K562 (cell line): ENCODE measurements around the gene PATL2. TPM values are rescaled to one million over a fixed set of nuclear protein-coding genes. Genes with fewer than 3 reads are reported as not detected.
A peak's percentile ranks its signal among the peaks of the same experiment; 100 is the strongest.

Experiments used
- CREBBP ChIP-seq: IDR thresholded peaks from one replicate; pipeline ENCODE4 v1.6.1; 2012; ENCODE audit warnings: low read depth, mild to moderate bottlenecking, control low read depth, inconsistent platforms, low read length
- CTCF ChIP-seq, 3 experiments: IDR thresholded peaks in 2 of 3; conservative IDR thresholded peaks in 1 of 3; 2 replicates each; pipeline ENCODE4 v1.5.1; 2011 to 2012; ENCODE audit warnings: low read length in 3 of 3, mild to moderate bottlenecking in 3 of 3, control low read depth in 2 of 3, improper control_type of control experiment in 1 of 3, inconsistent platforms in 1 of 3, low read depth in 1 of 3, mixed read lengths in 1 of 3, moderate library complexity in 1 of 3; ENCODE audit not compliant: insufficient read depth in 2 of 3
- ELF4 ChIP-seq: fragments of 450-650 bp; formaldehyde crosslinking; IDR thresholded peaks from 2 replicates; pipeline ENCODE4 v1.4.0; 2022; ENCODE audit warnings: missing genetic modification characterization
- FOXK2 ChIP-seq, 2 experiments: fragments of 450-650 bp; IDR thresholded peaks in 1 of 2; conservative IDR thresholded peaks in 1 of 2; 2 replicates each; pipeline ENCODE4 v1.6.1; 2016; ENCODE audit warnings: low read depth in 2 of 2, mild to moderate bottlenecking in 1 of 2
- GATAD2B ChIP-seq: fragments of 450-650 bp; IDR thresholded peaks from 2 replicates; pipeline ENCODE4 v1.6.1; 2017; ENCODE audit warnings: mild to moderate bottlenecking, borderline replicate concordance
- KDM1A ChIP-seq, 2 experiments: fragments of 450-650 bp; IDR thresholded peaks; 2 replicates each; pipeline ENCODE4 v1.6.1; 2016; ENCODE audit warnings: mild to moderate bottlenecking in 2 of 2
- NRF1 ChIP-seq, 2 experiments: fragments of 450-650 bp; IDR thresholded peaks in 1 of 2; conservative IDR thresholded peaks in 1 of 2; 2 replicates each; pipeline ENCODE4 v1.6.1; 2014; ENCODE audit warnings: mild to moderate bottlenecking in 2 of 2
- PATZ1 ChIP-seq: fragments of 250-450 bp; sonication (Bioruptor Pico); IDR thresholded peaks from 2 replicates; pipeline ENCODE4 v1.5.0; 2020; ENCODE audit warnings: mild to moderate bottlenecking, borderline replicate concordance
- PBX2 ChIP-seq, 2 experiments: IDR thresholded peaks in 1 of 2; conservative IDR thresholded peaks in 1 of 2; 2 replicates each; pipeline ENCODE4 v1.6.1; 2016; ENCODE audit warnings: low read depth in 2 of 2, mild to moderate bottlenecking in 1 of 2, missing compliant biosample characterization in 1 of 2, missing genetic modification characterization in 1 of 2, moderate library complexity in 1 of 2
- PKNOX1 ChIP-seq: fragments of 450-650 bp; IDR thresholded peaks from 2 replicates; pipeline ENCODE4 v1.6.1; 2016
- POLR2A ChIP-seq: fragments of 450-650 bp; conservative IDR thresholded peaks from 2 replicates; pipeline ENCODE4 v1.6.1; 2016
- SNRNP70 ChIP-seq: fragments of 200-400 bp; formaldehyde crosslinking; optimal IDR thresholded peaks from 2 replicates; pipeline ENCODE3; 2017; ENCODE audit warnings: low read depth, low read length
- ZBTB7A ChIP-seq: IDR thresholded peaks from 2 replicates; pipeline ENCODE4 v1.6.1; 2011; ENCODE audit warnings: low read depth, mild to moderate bottlenecking, low read length, moderate library complexity, borderline replicate concordance; ENCODE audit not compliant: control insufficient read depth
- ZKSCAN8 ChIP-seq: fragments of 200-800 bp; sonication (Bioruptor generic); IDR thresholded peaks from 2 replicates; pipeline ENCODE4 v1.6.1; 2016; ENCODE audit warnings: missing genetic modification characterization, missing compliant biosample characterization
- ZNF224 ChIP-seq: sonication (generic); formaldehyde crosslinking; IDR thresholded peaks from 2 replicates; pipeline ENCODE4 v1.8.0; 2022; ENCODE audit warnings: mild to moderate bottlenecking, missing genetic modification reagents
- ZNF274 ChIP-seq: IDR thresholded peaks from 2 replicates; pipeline ENCODE4 v1.6.1; 2011; ENCODE audit warnings: low read depth, mild to moderate bottlenecking, low read length, moderate library complexity, borderline replicate concordance
- ZNF644 ChIP-seq: fragments of 200-800 bp; sonication (Bioruptor generic); IDR thresholded peaks from 2 replicates; pipeline ENCODE4 v1.6.1; 2016; ENCODE audit warnings: low read depth, missing genetic modification characterization, missing compliant biosample characterization
- polyA plus RNA-seq, 8 experiments: library from polyadenylated mRNA; depleted of rRNA in 4 of 8; stranded (reverse) in 5 of 8; unstranded in 3 of 8; fragments of >200 nt; fragmentation: Nextera tagmentation in 2 of 8; fragmentation: Illumina TruSeq in 1 of 8; extraction: Ambion mirVana in 2 of 8; extraction: Trizol in 1 of 8; gene quantifications; 2 replicates each; pipeline versions ENCODE4 v1.2.1 to v1.2.3, GENCODE V29; 2011 to 2014; ENCODE audit warnings: inconsistent platforms in 1 of 8, missing spikeins in 1 of 8
- total RNA-seq, 7 experiments: library from RNA; depleted of rRNA in 6 of 7; stranded (reverse); fragments of >200 nt in 6 of 7; fragmentation: Illumina TruSeq in 2 of 7; extraction: Trizol in 2 of 7; gene quantifications; 2 replicates each; pipeline versions ENCODE4 v1.2.1 to v1.2.3, GENCODE V29; 2011 to 2021; ENCODE audit warnings: low replicate concordance in 1 of 7

PATL2 gene
- total and polyA plus RNA-seq, 9 of the 15 experiments (the other 6 are each of a cell fraction or from before 2014, with no cell fraction given): 0.42 to 1.1 (median 0.86) TPM

- TF ChIP-seq NRF1 (conservative IDR thresholded peaks at IDR 0.05 in 1 of 2, IDR thresholded peaks at IDR 0.05 in 1 of 2) (no peak), ELF4 (CRISPR knock-in tag) (0 out of 2 replicates have a peak, but pooled peaks have one; percentile 45), KDM1A (IDR thresholded peaks at IDR 0.05) (peak; percentile 61 to 84; a peak in 3 of 4 replicates), GATAD2B (0 out of 2 replicates have a peak, but pooled peaks have one; percentile 30), PBX2 (CRISPR knock-in tag; IDR thresholded peaks at IDR 0.05; ENCODE audit: low read depth) (no peak), PBX2 (tag; conservative IDR thresholded peaks at IDR 0.05; ENCODE audit: low read depth) (0 out of 2 replicates have a peak, but pooled peaks have one; percentile 8), CTCF (IDR thresholded peaks at IDR 0.05 in 2 of 3, conservative IDR thresholded peaks at IDR 0.05 in 1 of 3; ENCODE audit: insufficient read depth in 2 of 3, low read depth in 1 of 3, low read length in 3 of 3) (peak; percentile 28 to 54 (median 52); a peak in 4 of 6 replicates), ZKSCAN8 (no peak), FOXK2 (conservative IDR thresholded peaks at IDR 0.05 in 1 of 2, IDR thresholded peaks at IDR 0.05 in 1 of 2; ENCODE audit: low read depth in 2 of 2) (no peak; a peak in 1 of 4 replicates), SNRNP70 (no peak), CREBBP (no peak), ZNF224 (CRISPR knock-in tag) (no peak), ZBTB7A (0 out of 2 replicates have a peak, but pooled peaks have one; percentile 18), ZNF274 (no peak), PKNOX1 (peak; percentile 24; the same call in 1 of the 2 replicates), ZNF644 (tag) (0 out of 2 replicates have a peak, but pooled peaks have one; percentile 57), PATZ1 (CRISPR knock-in tag) (no peak), POLR2A (0 out of 2 replicates have a peak, but pooled peaks have one; percentile 9)
Observed at GRCh38 chr15:44710236-44711095, 657 bp downstream of the PATL2 start (continued).
